Measurements from ENCODE around the gene PTGFRN.

Gene PTGFRN

DNA sequence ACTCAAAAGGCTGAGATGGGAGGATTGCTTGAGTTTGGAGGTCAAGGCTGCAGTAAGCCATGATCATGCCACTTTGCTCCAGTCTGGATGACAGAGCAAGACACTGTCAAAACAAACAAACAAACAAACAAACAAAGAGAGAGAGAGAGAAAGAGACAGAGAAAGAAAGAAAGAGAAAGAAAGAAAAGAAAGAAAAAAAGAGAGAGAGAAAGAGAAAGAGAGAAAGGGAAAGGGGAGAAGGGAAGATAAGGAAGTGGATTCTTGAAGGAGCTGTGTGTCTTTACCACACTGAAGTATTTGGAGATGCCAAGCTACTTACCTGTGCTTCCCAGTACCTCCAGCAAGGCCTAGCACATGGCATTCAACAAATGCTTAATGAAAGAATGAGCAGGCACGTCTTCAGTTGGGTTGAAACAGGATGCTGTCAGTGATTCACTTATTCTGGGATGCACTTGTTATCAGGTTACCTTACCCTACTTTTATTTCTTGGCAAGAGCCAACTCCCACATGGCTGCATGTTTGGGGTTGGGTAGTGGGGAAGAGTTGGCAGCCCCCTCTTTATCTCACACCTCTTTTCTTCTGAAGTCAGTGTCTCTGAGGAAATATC is 120.7 kb downstream of the PTGFRN start:
- H3K4me3 ChIP-seq (ENCODE audit: low read depth, low read length): no peak overlapping the region

DNA sequence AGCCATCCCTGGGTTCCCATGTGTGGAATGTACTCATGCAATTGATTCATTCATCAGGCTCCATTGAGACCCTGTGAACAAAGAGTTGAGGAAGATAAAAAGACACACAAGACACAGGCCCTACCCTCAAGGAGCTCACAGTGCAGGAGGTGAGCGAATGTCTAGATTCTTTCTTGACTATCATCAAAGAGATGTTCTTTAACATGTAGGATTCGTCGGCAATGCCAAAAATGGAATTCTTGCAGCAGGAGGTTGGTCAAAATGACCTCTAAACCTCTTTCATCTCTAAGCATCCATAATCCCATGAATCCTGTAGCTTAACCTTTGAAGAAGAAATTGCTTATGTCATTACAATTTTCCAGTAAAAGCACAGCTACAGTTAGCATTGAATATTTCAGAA is 122.5 kb downstream of the PTGFRN start:
- no peak overlapping the region for H3K4me3 ChIP-seq (ENCODE audit: low read depth, low read length)

DNA sequence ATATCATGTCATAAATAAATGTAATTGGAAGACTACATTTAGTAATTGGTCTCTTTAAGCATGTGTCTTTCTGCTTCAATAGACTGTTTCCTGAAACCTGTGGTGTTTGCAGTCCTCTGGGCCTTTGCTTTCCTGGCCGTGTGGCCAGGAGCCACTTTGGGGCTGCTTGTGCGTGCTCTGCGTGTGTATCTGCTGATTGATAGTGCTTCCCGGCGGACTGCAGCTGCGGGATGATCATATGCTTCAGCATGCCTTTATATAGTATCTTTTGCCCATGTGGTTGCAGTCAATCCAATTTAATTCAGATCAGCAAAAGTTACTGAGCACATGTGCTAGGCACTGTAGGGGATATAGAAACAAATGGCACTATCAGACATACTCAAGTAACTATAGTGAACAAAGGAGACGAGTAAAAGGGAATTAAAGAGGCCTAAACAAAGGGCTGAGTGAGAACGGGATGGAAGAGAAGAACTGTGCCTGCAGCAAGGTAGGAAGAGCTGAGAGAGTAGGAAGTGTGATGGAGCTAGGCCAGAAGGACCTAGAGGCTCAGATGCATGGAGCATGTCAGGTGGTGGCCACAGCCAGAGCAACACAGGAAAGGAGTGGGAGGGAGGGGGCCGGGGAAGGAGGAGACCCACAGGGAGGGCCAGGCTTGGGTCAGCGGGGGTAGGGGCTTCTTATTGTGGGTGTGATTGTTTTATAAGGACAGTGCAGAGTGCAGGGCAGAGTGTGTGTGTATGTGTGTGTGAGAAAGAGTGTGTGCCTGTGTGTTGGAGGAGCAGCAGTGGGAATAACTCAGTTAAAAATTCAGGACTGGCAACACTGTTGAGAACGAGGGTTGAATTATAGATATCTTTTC is 123.2 kb downstream of the PTGFRN start:
- no peak overlapping the region for H3K4me3 ChIP-seq (ENCODE audit: low read depth, low read length)

GRCh38 chr1:117033772-117034171 is 124.1 kb downstream of the PTGFRN start:
- no peak overlapping the region for H3K4me3 ChIP-seq (ENCODE audit: low read depth, low read length)

- no peak overlapping the region for H3K4me3 ChIP-seq (ENCODE audit: low read depth, low read length)
These were observed 125.1 kb downstream of the PTGFRN start for GRCh38 chr1:117034791-117035290.

- H3K4me3 ChIP-seq (ENCODE audit: low read depth, low read length): no peak overlapping the region
These were observed 126.3 kb downstream of the PTGFRN start for GRCh38 chr1:117036018-117036461.

- H3K4me3 ChIP-seq (ENCODE audit: low read depth, low read length): no peak overlapping the region
These were observed 128.1 kb downstream of the PTGFRN start for GRCh38 chr1:117037802-117038201.

GRCh38 chr1:117038236-117038635 is 128.5 kb downstream of the PTGFRN start:
- H3K4me3 ChIP-seq (ENCODE audit: low read depth, low read length): no peak overlapping the region
